Stimulated activated CD4-positive, alpha-beta T cell treated with anti-CD3 and anti-CD28 coated beads, Interleukin-15, amount 100 ng/mL, for 24 hours (primary cell): ENCODE data around the gene HSDL2.
"Not testable (repeated sequence)": the region's sequence is repeated elsewhere in the genome, so short reads cannot be mapped to it uniquely, and the experiment has no call there.

Source experiments
- DNase-seq: peaks from one replicate; pipeline ENCODE4 v3.0.0-alpha.2; 2020

The HSDL2 gene

DNA sequence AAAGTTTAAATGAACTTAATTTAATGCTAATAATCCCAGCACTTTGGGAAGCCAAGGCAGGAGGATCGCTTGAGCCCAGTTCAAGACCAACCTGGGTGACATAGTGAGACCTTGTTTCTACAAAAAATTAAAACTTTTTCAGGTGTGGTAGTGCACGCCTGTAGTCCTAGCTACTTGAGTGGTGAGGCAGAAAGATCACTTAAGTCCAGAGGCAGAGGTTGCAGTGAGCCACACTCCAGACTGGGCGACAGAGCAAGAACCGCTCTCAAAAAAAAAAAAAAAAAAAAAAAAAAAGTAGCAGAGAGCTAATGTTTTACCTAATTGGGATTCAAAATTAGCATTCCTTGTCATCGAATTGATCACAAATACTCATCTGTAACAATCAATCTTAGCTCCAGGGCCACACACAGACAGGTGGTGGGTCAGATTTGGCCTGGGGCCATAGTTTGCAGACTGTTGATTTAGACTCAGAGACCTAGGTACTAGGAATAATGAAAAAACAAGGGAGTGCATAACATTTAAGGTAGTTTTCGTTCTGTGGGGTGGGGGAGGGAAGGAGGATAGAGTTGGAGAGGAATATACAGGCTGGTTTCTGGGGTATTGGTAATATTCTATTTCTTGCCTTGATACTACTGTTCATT, 21.4 kb downstream of the HSDL2 start:
- no peak for DNase-seq

DNA sequence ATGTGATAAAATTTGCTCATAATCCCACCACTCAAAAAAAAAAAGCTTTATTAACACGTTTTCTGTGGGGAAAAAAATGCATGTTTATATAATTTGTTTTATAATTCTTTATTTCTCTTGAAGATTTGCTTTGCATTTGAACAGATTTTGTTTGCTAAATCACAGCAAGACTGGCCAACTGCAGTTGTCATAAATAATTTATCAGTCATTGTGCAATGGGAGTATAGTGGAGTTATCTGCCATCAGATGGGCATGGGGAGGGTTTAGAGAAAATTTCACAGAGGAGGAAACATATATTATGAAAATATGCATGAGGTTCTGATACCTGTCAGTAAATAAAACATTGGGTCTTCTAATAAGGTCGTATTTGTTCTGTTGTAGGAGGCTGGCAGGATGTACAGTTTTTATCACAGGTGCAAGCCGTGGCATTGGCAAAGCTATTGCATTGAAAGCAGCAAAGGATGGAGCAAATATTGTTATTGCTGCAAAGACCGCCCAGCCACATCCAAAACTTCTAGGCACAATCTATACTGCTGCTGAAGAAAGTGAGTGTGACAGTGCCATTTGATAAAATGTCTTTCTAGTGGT, 23.8 kb downstream of the HSDL2 start:
- DNase-seq, result no peak

DNA sequence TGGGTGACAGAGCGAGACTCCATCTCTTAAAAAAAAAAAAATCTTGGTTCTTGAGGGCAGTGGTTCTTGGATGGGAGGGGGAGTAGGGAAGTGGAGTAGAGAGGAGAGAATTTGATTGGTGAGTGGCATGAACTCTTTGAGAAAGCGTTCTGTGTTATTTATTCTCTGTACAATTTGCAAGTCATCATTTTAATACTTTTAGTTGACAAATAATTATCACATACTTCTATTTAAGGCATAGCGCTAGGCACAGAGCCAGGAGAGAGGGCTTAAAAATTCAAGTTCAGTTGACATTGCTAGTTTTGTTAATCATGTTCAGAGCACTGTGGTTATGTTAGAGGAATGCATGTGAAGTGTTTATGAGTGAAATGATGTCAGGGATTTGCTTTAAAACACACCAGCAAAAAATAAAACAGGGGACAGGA, 24.6 kb downstream of the HSDL2 start:
- no peak for DNase-seq

DNA sequence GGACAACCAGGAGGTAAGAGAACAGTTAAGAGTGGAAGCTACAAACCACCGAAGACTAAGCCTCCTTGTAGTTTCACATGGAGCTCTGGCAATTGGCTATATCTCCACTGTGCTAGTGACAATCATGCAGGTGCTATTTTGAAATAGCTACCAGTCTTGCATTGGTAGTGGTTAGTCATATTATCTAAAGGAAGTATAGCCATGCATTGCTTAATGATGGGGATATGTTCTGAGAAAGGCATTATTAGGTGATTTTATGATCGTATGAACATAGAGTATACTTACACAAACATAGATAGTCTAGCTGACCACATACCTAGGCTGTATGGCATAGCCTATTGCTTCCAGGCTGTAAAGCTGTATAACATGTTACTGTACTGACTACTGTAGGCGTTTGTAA, 28.4 kb downstream of the HSDL2 start:
- DNase-seq, result no peak

DNA sequence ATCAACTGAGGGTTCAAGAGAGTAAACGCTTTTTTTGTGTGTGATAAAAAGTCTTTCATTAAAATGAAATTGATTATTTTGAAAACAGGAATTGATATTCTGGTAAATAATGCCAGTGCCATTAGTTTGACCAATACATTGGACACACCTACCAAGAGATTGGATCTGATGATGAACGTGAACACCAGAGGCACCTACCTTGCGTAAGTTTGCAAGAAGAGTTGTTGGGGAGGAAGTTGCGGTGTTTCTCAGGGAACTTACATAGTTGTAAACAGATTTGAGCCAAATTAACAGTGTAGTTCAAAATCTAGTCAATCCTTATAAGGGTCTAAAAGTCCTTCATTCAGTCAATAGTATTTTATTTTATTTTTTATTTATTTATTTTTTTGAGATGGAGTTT, 28.9 kb downstream of the HSDL2 start:
- DNase-seq, result no peak

DNA sequence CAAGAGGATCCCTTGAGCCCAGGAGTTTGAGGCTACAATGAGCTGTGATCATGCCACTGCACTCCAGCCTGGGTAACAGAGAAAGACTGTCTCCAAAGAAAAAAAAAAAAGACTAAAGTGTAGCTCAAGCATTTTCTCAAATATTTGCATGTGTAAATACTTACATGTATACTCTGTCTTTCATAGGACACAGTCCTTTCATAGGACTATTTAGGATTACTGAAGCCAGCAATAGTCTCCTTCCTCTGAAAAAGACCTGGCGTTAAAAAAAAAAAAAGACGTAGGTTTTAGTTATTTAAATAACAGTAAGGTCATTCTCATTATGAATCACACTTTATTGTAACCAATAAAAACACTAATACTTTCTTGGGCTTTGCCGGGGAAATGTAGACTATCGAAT, 29.9 kb downstream of the HSDL2 start:
- no peak for DNase-seq

DNA sequence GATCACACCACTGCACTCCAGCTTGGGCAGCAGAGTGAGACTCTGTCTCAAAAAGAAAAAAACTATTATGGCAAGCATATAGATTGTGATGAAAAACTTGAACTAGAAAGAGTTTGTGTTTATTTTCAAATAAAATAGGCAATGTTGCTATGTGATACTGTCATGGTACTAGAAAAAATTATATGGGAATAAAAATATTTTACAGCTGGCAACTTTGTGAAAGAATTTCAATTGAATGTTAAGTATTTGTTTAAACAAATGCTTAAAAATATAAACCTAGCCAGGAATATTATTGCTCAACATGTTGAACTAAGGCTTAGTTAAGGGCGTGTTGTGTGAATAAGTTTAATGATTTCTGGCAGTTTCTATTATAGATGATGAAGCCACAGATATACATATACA, 31.7 kb downstream of the HSDL2 start:
- no peak for DNase-seq

DNA sequence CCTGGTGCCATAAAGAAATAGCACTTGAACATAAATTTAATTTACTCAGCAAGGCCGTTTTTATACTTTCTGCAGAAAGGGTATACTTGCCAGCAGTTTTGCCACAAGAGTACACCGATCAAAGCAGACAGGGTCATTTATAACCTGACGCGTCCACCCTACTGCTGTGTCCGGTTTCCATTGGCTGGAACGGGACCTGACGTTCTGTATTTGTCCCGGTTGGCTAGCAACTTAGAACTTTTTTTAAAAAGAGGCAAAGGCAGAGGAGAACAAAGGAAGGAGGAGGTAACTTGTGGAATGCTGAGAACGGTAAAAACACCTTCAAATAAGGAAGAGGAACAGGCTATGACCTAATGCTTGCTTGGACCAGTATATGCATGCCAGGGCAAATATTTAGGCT, 33.8 kb downstream of the HSDL2 start:
- not testable (repeated sequence) for DNase-seq

DNA sequence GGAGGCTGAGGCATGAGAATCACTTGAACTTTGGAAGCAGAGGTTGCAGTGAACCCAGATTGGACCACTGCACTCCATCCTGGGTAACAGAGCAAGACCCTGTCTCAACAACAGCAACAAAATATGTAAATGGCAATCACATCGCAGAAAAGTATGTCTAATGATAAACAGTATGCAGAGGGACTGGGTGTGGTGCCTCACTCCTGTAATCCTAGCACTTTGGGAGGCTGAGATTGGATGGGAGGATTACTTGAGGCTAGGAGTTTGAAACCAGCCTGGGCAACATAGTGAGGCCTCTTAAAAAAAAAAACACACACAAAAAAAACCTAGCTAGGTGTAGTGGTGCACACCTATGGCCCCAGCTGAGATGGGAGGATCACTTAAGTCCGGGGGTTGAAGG, 40.3 kb downstream of the HSDL2 start:
- no peak for DNase-seq

DNA sequence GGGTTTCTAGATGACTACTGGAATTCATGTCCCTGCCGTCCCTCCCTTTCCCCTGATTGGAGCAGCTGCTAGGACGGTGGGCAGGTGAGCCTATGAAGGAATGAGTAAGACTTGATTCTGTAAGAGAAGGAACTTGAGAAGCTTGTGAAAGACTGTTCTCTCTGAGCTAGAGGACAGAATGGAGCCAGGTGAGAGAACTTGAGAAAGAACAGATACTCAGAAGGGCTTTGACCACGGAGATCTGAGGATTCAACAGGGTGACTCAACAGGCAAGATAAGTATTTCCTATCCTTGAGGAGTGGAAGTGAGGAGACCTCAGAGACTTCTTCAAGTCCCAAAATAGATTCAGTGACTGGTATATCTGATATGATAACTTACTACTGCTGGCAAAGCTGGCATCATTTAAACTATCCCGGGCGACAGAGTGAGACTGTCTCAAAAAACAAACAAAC, 41.9 kb downstream of the HSDL2 start:
- DNase-seq, result no peak

DNA sequence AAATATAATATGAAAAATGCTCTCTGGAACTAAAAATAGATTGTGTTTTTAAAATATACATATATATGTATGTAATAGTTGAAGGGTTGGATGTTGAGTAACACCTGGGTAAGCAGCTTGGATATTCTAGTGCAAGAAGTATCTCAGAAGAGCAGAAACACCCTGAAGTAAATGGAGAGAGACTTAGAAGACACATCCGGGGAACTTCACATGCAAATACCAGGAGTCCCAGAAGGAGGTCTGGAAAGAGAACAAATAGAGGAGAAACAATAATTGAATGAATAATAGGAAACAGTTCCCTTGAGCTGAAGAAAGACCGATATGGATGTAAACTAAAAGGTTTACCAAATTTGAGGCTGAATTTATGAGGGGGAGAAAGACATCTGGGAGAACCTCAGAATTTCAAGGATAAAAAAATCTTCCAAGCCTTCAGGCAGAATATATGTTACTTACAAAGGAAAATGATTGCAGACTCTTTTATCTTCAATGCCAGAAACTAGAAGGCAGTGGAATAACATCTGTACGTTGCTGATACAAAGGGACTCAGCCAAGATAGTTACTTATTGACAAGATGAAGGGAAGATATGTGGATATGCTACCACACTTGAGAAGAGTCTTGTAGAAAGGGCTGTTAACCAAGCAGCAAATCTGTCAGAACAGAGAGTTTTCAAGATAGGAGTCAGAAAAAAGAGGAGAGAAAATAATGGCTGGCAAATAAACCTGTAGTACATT, 42.7 kb downstream of the HSDL2 start:
- DNase-seq, result no peak

DNA sequence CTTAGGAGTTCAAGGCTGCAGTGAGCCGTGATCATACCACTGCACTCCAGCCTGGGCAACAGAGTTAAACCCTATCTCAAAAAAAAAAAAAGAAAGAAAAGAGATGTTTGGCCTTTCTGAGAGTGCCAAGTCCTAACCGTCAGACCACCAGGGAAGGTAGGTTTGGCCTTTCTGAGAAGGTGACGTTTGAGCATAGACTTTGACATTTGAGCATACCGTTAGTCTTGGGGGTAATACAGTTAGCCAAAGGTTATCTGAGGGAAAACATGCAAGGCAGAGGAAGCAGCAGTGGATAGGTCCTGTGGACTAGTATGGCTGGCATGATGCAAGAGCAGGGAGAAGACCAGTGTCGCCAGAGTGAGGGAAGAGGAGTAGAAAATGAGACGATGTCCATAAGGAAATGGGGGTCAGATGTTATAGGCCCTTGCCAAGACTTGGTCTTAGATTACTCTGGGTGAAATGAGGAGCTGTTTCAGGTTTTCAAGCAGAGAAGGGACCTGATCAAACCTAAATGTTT, 50.2 kb downstream of the HSDL2 start:
- no peak for DNase-seq

DNA sequence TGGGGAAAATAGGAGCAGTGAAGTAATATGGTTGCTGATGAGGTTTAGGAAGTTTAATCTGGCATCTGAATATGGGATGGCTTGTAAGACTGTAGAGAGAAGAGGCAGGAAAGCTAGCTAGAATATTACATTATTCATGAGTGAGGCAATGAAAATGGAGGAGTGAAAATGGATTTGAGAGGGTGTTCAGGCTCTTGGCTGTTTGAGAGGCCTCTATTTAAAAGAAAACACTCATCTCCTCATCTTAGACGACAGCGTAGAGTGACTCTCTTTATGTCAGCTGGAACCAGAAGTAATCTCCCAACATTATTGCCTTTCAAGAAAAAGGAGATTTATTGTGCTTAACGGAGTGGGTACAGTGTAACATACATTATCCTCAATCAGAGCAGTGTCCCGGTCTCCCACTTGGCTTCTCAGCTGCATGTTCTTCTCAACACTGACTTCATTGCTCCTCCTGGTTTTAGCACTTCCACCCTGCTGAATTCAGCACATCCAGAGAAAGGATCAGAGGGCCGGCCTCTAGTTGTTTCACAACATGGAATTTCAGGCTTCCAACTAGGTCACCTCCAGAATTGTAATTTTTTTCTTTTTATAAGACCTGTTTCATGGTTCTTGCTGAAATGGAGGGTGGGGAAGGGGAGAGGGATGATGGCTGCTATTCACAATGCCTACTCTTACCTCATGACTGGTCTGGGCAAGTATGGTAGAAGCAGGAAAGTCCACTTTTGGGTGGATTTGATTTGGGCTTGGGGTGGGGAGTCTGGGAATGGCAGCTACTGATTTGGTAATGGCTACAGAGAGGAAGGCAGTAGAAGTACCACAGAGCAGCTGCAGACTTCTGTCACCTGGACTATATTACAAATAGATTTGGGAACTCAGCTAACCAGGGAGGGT, 53.8 kb downstream of the HSDL2 start:
- no peak for DNase-seq

DNA sequence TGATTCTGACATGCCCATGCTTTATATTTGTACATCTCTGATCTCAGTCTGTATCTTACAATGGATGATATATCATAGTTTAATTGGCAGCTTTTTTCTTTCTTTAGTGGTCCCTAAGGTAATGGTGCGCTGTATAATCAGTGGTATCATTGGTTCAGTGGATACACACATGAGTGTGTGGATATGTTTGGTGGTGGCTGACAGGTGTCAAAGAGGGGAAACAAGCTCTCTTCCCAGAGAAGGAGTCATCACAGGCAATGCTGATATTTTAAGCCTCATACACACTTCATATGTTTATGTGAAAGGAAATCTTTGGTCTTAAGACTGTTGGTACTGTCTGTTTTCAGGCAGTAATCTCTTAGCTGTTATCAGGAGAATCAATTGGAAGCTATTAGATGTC, 54.6 kb downstream of the HSDL2 start:
- DNase-seq, result no peak

DNA sequence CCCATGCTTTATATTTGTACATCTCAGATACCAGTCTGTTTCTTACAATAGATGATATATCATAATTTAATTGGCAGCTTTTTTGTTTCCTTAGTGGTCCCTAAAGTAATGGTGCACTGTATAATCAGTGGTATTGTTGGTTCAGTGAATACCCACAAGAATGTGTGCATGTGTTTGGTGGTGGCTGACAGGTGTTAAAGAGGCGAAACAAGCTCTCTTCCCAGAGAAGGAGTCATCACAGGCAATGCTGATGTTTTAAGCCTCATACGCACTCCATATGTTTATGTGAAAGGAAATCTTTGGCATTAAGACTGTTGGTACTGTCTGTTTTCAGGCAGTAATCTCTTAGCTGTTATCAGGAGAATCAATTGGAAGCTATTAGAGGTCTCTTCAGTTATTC, 57.5 kb downstream of the HSDL2 start:
- DNase-seq, result no peak

DNA sequence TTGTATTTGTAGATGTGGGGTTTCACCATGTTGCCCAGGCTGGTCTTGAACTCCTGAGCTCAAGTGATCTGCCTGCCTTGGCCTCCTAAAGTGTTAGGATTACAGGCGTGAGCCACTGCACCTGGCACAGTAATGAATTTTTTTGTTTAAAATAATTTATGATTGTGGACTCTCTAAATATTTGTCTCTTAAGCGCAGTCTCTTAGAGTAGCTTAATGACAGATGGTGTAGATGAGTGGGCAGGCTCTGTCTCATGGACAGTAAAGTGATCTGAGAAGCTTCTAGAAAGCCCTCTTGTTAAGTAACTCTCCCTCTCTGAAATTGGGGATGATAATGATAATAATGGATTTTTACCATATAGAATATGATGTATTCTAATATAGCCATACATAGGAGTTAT, 59.3 kb downstream of the HSDL2 start:
- no peak for DNase-seq

DNA sequence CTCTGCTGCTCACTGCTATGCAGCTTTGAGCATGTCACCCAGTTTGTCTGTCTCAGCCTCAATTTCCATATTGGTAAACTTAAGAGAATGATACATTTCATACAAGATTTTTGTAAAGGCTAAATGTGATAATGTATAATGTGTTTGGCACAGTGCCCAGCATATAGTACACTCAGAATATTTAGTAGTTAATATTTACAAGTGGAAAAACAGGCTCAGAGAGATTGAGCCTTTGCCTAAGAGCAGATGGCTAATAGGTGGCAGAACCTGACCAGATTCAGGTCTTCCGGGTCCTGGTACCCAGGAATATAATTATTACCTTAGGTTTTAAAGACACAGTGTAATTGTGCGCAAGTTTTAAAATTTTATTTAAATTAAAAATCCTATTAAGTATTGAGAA, 59.9 kb downstream of the HSDL2 start:
- DNase-seq, result no peak

DNA sequence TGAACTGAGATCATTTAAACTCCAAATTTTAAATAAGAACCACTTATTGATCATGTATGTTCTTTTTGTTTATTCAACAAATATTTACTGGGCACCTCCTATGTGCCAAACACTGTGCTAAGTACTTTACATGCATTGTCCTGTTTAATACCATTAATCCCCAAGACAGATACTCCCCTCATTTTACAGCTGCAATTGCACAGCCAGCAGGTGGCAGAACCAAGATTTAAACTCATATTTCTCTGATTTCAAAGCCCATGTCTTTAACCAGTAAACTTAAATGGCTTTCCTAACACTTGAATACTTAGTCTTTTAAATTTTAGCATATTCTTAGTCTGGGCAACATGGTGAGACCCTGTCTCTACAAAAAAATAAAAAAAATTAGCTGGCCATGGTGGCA, 63.3 kb downstream of the HSDL2 start:
- no peak for DNase-seq

DNA sequence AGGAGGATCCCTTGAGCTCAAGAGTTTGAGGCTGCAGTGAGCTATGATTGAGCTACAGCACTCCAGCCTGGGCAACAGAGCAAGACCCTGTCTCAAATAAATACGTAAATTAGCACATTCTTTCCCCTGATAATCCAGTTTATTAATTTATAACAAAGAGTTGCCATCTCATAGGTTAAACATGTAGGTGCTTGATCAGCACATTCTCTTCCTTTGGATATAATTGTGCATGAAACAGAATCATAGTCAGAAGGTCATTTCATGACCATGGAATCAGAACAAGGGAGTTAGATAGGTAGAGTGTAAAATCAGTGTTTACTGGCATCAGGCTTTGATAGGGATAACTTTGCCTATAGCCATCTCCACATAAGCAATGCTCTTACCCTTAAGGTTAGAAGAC, 63.7 kb downstream of the HSDL2 start:
- no peak for DNase-seq

DNA sequence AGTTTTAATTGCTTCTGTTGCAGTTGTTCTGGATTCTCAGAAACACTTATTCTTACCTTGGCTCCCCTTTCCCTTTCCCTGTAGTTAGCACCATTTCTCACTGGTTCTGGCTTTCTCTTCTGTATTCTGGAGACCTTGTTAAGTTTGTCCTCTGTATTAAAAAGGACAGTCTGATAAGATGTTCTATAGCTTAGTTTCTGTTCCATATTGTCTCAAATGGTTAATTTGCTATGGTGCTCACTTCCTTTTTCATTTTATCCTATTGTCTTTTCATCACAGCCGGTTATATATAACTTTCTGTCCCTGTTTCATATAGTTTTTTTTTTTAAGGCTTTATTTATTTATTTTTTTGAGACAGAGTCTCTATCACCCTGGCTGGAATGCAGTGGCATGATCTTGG, 65.3 kb downstream of the HSDL2 start:
- no peak for DNase-seq

DNA sequence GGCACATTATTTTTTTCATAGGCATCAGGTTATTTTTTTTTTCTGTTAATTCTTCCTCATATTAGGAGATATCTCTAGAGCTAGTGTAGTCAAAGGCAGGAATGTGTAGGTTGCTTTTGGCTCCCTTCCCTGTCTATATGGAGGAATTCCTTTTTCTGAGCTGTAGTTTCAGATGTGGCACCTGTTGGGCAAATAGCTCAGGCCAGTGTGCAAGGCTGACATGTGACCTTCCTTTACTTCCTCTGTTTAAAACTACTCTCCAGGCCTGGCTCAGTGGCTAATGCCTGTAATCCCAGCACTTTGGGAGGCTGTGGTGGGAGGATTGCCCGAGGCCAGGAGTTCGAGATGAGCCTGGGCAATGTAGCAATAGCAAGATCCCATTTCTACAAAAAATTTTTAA, 66.2 kb downstream of the HSDL2 start:
- DNase-seq, result no peak

DNA sequence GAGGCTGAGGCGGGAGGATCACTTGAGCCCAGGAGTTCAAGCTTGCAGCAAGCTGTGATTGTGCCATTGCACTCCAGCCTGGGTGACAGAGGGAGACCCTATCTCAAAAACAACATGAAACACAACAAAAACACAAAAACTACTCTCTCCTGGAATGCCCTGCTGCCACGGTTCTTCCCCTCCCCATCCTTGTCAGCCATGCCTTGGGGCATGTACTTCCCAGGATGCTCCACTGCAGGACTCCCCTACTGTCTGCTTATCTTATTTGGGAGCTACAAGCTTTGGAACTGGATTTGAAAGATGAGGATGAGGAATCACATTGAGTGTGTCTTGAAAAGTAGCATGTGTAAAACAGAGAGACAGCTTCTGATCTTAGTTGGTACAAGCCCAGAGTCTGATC, 66.6 kb downstream of the HSDL2 start:
- no peak for DNase-seq

DNA sequence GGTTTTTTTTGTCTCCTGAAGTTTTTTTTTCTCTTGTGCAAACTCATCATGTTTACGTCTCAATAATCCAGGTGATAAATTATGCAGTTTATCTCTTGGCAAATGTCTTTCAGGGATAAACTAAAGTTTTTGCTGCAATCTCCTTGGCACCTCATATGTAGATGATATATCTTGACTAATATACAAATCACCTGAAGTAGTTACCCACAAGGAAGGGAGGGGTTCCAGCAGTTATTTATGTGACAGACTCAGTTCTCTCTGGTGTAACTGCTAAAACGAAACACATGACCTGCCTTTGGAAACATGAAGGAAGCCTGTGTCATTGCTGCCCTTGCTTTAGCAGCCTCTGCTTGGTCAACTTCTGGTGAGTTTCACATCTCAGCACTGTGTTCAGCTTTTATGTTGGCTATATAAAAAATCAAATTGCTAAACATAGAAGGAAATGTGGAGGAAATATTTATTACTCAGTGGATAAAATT, 67.4 kb downstream of the HSDL2 start:
- no peak for DNase-seq
